HG03521 (cell line): ENCODE data around the gene ARHGAP8.

Experiments
- ATAC-seq: cut with Tn5 transposase; IDR thresholded peaks from one replicate; pipeline ENCODE4 v1.9.1; 2021; ENCODE audit warnings: mild to moderate bottlenecking, moderate library complexity; ENCODE audit not compliant: unreplicated experiment

Gene ARHGAP8

DNA sequence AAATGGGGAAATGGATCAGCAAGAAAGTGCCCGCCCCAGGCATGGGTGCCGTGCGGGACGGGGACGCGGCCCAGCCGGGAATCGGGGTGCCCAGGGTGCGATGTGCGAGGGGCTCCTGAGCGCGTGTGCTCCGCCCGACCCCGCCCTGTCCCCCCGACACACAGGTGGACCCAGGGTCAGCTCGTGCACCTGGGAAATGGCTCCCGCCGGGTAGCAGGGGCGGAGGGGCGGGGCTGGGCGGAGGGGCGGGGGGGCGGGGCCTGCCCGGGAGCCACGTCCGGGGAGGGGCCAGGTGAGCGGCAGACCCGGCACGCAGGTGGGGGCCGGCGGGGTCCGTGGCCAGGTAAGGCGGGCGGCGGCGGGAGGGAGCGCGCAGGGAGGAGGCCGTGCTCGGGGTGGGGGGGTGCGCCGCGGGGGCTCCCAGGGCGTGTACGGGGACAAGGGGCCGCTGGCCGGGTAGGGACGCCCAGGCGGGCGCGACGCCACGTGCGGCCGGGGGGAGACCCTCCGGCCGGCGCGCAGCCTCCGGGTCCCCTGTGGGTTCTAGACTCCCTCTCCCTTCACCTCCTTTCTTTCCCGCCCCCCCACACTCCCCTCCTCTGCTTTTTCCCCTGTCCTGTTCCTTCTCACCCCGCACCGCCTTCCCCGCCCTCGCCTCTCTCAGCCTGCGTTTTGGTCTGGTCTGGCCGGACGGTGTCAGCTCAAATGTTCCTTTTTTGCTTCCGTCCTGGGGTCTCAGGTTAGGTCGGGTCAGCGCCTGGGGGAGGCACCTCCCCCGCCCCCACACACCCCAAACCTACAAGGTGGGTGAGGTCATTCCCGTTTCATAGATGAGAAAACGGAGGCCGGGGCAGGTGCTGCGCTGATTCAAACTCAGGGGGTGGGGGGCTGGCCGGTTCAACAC lies at the start of gene ARHGAP8:
Gene ARHGAP8, plus strand, starts transcription at position 291 of the 904 bp plus-strand sequence. CDS start 33,953 bp downstream, outside the sequence.
- ATAC-seq, result no peak

- ATAC-seq, result no peak
Measured at GRCh38 chr22:44703255-44703870, 49.0 kb upstream of the ARHGAP8 start.

DNA sequence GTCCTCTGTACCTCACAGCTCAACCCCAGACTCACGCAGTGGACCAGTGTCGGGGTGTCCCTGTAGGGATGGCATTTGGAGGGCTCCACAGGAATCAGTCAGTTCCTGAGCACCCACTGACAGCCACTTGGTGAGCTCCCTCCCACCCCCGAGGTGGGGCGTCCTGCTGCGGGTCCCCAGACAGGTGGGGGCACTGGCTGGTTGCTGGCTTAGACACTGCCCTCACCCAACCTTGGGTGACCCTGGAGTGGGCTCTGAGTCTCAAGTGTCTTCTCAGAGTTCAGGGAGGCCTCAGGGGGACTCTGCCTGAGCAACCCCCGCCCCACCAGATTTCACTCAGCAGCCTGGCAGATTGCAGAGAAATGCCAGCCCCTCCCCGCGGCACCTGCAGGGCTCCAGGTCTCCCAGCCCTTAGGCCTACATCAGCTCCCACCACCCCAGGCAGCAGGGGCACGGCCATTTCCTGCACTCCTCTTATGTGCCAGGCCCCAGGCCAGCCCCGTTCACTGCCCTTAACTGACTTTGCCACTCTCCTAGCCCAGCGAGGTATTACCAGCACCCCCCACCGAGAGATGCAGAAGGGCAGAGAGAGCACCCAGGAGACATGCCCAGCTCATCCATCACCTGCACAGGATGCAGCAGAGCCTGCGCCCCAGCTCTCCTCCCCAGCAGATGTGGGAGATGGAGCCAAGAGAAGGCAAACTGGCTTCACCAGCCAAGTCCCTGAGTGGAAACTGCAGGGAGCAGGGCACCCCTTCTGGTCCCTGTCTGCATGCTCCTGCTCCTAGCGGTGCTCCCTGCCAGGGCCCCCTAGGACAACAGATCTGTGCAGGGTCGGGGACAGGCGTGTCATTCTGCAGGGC lies 48.0 kb upstream of the ARHGAP8 start:
- no peak for ATAC-seq

GRCh38 chr22:44705022-44705297 lies 47.4 kb upstream of the ARHGAP8 start:
- ATAC-seq, result no peak

GRCh38 chr22:44706488-44706887 lies 45.9 kb upstream of the ARHGAP8 start:
- no peak for ATAC-seq

DNA sequence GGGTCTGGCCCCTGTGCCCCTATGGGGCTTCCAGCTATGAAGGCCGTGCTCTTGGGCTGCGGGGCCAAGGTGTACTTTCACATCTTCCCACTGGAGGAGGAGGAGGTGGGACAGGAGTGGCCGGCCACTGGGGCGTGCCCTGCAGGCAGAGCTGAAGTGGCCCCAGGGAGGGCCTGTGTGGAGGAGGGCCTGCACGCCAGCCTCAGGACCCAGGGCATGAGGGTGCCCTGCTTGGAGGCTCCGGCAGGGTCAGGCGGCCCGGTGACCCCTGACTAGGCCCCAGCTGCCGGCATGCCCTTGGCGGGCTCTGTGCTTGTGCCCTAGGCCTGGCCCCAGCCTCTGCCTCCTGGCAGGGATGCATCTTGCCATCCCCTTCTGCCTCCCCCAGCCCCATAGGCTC lies 45.2 kb upstream of the ARHGAP8 start:
- no peak for ATAC-seq

- ATAC-seq, result no peak
Measured at GRCh38 chr22:44707752-44708151, 44.6 kb upstream of the ARHGAP8 start.

DNA sequence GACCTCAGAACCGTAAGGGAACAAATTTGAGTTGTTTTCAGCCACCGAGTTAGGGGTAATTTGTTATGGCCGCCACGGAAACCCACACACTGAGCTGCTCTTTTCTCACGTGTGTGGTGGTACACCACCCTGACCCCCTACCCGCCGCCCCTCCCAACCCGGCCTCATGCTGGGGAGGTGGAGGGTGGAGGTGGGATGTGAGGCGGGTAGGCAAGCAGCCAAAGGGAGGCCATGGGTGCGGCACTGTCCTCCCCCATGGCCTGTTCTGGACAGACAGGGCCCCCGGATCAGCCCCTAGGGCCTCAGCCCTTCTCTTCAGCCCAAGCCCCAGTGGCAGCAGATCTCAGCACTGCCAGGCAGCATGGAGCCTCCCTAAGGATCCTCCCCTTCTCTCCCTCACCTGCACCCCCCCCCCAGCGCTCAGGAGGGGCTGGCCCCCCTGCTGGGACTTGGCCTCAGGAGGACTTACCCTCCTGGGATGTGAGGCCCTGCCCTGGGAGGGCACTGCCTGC lies 42.4 kb upstream of the ARHGAP8 start:
- no peak for ATAC-seq

- no peak for ATAC-seq
Measured at GRCh38 chr22:44710474-44711240, 41.7 kb upstream of the ARHGAP8 start.

DNA sequence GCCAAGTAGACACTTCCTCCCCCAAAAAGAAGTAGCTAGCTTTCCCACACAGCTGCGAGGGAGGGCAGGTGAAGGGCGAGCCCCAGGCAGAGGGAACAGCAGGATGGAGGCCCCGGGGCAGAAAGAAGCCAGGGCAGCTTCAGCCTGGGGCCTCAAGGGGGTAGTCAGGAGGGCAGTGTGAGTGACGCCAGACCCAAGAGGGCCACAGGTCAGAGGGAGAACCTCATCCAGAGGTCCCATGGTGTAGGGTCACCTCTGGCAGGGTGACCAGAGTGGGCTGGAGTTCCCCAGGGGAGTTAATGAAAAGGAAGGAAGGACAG lies 41.2 kb upstream of the ARHGAP8 start:
- ATAC-seq, result no peak

- no peak for ATAC-seq
Measured at GRCh38 chr22:44711690-44712555, 40.5 kb upstream of the ARHGAP8 start.

GRCh38 chr22:44712962-44713361 lies 39.4 kb upstream of the ARHGAP8 start:
- no peak for ATAC-seq

DNA sequence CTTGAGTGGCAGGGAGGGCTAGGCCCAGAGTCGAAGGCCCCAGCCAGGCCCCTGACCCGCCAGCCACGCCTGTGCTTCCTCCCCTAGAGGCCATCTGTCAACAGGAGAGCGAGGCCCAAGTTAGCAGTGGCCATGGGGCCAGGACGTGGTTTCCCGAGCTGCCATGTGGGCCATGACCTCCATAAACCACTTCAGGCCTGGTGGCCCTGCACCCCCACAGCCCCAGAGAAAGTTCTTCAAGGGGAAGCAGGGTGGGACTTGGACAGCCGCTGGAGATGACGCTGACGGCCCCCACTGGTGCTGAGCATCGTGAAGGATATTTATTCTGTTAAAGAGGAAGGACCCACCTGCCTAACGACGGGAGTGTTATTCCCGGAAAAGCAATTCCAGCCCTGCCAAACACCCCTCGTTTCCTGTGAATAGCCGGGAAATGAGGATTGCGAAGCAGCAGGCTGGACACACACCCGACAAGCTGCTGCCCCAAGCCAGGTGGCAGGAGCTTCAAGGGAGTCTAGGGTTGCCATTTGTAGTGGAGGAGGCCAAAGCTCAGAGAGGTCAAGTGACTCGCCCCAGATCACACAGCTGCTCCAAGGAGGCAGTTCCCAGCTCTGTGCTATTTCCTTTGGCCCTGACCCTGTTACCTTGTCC lies 37.5 kb upstream of the ARHGAP8 start:
- ATAC-seq, result no peak

DNA sequence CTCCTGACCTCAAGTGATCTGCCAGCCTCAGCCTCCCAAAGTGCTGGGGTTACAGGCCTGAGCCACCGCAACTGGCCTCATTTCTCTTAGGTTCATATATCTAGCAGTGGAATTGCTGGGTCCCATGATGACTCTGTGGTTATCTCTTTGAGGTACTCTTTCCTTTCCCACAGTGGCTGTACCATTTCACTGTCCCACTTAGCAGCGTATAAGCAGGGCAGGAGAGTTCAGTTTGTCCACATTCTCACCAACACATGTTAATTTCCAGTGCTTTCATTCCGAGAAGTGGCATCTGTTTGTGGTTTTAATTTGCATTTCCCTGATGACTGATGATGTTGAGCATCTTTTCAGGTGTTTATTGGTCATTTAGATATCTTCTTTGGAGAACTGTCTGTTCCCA lies 34.0 kb upstream of the ARHGAP8 start:
- ATAC-seq, result no peak

DNA sequence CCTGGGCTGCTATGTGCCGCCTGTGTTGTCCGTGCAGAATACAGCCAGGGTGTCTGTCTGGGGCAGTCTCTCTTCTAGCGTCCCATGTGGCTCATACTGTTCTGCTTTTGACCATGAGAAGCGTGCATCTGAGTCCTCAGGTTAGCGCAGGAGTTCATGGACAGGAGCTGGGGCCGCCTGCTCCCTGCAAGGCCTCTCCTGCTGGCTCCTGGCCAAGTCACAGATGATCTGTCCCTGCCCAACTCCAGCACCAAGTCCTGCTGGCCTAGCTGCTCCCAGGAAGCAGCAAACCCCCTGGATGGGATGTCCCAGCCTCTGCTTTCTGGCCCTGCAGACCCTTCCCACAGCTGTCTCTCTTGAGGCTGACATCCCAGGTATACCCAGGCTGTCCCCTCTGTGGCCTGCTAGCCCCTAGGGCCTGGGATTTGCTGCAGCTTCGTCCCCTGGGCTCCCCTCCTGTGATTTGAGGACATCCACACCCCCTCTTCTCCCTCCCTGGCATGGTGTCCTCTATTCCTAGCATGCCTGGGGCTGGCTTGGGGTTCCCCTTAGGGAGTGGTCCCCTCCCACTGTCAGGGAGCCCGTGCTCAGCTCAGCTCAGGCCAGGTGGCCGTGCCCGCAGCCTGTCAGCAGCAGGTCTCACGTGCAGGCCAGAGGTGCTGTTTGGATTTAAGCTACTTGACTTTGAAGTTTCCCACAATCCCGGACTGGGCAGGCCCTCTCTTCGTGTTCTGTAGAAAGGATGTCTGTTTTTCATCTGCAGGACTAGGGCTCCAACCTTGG lies 32.6 kb upstream of the ARHGAP8 start:
- no peak for ATAC-seq

DNA sequence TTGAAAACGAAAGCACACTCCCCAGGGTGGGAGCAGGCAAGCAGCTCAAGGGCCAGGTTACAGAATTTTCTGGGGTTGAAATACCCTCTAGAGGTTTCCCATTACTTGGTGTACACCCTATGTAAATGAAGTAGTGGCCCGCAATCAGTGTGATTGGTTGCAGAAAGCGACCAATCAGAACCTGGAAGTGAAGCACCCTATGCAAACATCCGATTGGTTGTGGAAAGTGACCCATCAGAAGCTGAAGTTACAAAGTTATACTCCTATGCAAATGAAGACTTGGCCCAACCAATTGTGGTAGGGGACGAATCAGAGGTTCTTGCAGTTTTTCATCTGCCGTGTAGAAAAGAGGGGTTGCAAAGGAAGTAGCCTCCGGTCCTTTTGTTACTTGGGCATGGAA lies 31.2 kb upstream of the ARHGAP8 start:
- no peak for ATAC-seq

GRCh38 chr22:44722611-44723010 lies 29.8 kb upstream of the ARHGAP8 start:
- ATAC-seq, result no peak

DNA sequence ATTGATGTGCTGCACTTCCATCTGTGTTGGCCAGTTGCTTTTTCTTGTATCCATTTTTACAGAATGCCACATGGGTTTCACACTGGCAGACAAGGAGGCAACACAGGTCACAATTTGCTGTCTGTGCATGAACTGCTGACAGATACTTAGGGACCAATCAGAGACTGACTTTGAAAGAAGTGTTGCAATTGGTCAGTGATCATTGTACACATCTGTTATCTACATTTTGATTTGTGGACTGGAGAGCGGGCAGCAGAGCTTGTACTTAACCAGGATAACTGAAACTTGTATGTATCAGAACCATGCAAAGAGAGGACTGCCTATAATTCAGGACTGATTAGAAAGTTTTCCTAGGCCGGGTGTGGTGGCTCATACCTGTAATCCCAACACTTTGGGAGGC lies 28.6 kb upstream of the ARHGAP8 start:
- ATAC-seq, result no peak

- ATAC-seq, result no peak
Measured at GRCh38 chr22:44724416-44724815, 28.0 kb upstream of the ARHGAP8 start.
